HK-2 (cell line): ENCODE results near the gene ZNF593OS.

Experiments used
- DNase-seq: peaks from one replicate; pipeline ENCODE4 v3.0.0-alpha.2; 2018; ENCODE audit not compliant: unreplicated experiment

Gene ZNF593OS

DNA sequence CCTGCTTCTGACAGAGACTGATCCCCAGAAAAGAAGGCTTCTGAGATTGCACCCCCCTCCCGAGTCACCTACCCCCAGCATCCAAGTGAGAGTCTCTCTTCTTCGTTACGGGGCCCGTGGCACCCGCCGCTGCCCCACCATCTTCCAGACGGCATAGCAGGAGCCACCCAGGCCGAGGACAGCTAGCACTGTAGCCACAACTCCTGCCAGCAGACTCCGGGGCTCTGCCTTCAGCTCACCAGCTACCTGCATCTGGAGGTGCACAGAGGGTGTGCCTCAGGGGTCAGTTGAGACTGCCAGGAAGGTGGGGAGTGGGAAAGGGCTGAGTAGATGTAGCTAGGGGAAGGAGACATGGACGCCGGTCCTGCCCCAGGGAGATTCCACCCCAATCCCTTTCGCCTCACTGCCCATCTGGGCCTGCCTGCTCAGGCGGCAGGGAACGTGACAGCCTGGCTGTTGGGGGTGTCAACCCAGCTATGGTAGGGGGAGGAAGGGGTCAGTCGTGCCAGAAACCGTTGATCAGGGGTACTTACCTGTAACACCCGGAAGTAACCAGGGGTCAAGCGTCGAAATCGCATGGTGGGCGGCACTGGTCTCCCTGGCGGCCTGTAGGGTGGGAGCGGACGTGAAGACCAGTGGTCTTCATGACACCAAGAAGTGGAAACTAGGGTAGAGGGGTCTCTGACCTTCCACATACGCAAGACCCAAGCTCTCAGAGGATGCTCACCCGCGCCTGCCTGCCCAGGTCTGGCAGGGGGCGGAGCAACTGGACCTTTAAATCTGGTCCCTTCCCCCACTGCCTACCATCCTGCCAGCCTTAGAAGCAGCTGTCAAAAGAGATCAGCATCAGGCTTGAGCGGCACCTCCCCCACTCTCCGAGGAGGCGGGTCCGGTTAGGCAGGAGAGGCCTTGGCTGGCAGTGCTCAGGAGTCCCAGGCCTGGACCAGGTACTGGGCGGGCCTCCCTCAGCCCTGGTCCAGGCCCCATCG, at the start of gene ZNF593OS:
TSS of gene ZNF593OS (minus strand) at position 749 of the 989 bp plus-strand sequence. CDS start at position 578, 171 bp downstream.
- no peak for DNase-seq

DNA sequence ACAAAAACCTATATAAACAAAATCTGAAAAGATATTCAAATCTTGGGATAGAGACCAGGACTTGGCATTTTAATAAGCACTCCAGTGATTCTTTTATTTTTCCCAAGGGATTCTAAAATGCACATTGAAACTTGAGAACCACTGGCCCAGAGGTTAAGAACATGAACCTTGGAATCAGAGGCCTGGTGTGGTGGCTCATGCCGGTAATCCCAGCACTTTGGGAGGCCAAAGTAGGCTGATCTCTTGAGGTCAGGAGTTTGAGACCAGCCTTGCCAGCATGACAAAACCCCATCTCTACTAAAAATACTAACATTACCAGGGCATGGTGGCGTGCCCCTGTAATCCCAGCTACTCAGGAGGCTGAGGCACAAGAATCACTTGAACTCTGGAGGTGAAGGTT, 49.5 kb upstream of the ZNF593OS start:
- DNase-seq: no peak

DNA sequence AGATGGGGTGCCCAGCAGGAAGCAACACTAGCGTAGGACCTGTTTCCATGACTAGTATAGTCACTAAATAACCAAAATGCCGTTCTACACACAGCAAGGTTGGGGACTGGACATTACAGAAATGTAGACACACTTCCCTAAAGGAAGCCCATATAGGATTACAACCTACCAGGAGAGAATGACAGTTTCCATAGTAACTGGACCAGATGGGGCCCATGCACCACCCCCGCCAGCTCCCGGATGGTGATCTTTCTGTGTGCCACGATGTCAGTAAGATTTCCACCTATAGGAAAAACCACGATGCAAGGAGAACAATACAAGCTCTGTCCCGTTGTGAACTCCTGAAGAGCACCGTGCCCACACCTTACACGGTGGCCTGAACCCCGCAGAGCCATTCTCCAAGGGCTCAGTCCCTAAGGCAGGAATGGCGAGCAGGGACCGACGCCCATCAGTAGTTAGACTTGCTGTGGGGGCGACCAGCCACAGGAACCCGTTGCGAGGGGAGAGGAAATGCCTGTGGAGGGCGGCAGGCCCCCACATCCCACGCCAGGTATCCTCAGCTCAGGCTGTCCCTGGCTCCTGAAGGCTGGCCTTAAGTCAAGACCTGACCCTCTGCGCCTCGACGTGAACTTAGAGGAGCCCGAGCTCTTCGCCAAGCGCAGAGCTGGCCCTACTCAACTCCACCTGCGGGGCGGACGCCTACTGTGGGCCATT, 48.7 kb upstream of the ZNF593OS start:
- DNase-seq: no peak

DNA sequence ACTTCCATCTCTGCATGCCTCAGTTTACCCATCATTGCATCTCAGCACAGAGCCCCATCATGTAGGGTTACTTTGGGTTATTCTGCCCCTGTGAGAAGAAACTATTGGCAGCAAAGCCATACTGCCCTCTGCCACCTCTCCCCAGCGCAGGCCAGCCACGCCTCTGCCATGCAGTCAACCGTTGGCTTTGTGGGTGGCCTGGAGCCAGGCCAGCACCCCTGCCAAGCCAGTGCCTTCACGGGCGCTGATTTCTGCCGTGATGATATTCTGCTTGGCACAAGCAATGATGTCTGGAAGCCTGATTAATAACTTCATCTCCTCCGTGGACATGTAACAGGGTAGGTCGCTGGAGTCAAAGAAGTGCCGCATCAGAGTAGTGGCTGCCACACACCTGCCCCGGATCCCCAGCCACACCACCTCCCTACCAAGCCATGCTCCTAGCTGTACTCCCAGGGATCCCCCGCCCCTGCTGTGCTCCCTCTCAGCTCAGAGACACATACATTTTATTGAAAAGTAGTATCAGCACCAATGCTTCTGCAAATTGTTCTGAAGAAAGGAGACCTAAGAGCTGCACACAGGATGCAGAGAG, 47.4 kb upstream of the ZNF593OS start:
- peak; percentile 37 for DNase-seq

DNA sequence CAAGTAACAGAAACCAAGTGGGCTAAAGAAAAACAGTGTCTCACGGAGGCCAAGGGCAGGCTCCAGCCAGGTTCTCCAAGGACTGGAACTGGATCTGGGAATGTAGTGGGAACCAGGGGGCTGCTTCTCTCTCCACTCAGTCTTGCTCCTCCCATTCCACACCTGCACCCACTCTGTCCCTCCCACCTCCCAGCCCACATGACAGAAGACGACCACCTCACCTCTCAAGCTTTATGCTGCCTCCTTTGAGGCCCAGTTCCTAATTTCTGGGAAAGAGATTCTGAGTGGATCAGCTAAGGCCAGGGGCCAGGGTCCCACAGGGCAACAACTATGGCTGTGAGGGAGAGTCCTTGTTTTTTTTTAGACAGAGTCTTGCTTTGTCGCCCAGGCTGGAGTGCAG, 43.6 kb upstream of the ZNF593OS start:
- no peak for DNase-seq

DNA sequence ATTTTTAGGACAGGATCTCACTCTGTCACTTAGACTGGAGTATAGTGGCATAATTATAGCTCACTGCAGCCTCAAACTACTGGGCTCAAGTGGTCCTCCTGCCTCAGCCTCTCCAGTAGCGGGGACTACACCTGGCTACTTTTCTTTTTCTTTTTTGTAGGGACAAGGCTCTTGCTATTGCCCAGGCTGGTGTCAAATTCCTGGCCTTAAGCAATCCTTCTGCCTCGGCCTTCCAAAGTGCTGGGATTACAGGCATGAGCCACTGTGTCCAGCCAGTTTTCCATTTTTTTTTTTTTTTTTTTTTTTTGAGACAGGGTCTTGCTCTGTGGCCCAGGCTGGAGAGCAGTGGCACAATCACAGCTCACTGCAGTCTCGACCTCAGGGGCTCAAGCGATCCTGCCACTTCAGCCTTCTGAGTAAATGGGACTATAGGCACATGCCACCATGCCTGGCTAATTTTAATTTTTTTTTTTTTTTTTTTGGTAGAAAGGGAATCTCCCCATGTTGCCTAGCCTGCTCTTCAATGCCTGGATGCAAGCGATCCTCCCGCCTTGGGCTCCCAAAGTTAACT, 41.8 kb upstream of the ZNF593OS start:
- DNase-seq: no peak

DNA sequence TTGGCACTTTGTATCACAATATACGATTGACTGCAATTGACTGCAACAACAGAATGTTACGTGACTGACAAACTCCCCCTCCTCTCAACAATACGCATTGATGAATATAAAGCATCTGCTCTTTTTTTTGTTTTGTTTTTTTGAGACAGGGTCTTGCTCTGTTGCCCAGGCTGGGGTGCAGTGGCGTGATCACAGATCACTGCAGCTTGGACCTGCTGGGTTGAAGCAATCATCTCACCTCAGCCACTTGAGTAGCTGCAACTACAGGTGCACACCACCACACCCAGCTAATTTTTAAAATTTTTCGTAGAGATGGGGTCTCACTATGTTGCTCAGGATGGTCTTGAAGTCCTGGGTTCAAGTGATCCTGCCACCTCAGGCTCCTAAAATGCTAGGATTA, 41.1 kb upstream of the ZNF593OS start:
- DNase-seq: no peak

DNA sequence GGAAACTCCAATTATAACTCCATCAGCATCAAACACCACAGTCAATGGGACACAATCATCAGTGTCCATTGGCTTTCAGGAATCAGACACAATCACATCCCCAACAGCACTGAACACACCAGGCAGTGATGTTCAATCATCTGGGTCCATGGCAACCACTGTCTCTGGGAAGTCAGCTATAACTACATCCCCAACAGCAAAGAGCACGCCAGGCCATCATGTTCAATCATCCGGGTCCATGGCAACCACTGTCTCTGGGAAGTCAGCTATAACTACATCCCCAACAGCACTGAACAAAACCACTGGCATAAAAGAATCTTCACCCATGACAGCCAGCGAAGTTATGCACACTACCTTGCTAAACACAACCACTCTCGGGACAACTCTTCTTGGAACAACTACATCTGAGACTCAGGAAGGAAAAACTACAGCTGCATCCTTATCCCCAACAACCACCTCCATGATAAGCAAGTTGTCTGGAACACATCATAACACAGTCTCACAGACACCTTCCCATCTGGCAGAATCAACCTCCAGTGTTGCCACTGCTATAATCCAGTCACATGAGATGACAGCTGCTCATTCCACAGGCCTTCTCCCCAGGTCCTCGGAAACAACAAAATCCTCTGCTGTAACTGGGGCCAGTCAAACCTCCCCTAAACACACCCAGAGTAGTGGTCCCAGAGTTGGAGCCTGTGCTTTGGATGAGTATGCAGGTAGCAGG, 38.7 kb upstream of the ZNF593OS start:
- DNase-seq: no peak

DNA sequence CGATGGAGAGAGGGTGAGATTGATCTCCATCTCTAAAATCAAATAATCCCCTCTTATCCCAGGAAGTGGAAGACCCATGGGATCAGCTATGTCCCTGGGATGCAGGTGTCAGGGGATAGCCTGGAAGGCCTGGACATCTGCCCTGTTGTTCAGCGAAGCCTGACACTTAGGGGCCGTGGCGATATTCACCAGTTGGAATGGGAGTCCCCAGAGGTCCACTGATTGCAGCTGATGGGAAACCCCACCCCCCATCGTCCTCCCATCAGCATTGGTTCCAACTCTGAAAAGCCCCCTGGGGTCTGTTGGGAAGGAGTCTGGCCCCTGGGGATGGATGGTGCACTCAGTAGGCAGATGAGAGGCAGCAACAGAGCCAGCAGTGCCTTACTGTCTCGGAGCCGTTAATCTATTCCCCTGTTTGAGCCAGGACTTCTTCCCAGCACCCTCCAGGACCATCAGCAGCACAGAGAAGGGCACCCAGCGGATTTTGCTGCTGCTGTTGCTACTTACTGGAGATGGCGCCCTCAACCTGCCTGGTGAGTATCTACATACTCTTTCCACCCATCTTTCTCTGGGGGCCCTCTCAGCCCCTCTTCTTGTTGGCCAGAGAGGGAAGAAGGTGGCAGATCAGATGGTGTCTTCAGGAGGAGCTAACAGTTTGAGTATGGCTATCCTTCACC, 32.1 kb upstream of the ZNF593OS start:
- DNase-seq: no peak

DNA sequence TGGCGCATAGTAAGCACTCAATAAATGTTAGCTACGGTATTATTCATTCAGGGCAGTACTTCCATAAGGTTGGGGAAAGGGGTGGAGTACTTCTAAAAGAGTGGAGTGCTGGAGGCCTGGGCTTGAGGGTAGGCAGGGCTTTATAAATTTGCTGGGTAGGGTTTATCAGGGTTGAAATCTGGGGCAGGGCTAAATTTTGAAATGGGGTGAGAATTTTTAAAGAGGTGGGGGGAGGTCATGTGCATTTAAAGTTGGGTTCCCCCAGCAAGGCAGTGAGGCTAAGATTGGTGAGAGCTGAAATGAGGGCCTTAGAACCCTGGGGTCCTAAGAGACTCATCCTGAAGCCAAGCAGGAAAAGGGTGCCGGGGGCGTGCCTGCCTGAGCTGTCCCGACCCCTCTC, 28.8 kb upstream of the ZNF593OS start:
- DNase-seq: no peak

DNA sequence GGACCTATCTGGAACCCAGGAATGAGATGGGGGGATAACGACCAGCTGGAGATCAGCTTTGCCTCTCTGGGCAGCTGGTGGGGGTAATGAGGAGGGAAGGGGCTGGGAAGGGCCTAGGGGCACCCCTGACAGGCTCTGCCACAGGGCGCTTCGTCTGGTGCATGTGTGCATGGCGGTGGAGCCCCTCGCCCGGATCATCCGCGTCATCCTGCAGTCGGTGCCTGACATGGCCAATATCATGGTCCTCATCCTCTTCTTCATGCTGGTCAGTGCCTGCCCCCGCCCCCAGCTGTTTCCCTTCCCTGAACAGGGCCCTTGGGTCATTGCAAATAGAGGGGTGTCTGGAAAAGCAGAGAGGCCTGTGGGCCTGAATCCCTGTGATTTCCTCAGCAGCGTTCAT, 26.2 kb upstream of the ZNF593OS start:
- DNase-seq: no peak

DNA sequence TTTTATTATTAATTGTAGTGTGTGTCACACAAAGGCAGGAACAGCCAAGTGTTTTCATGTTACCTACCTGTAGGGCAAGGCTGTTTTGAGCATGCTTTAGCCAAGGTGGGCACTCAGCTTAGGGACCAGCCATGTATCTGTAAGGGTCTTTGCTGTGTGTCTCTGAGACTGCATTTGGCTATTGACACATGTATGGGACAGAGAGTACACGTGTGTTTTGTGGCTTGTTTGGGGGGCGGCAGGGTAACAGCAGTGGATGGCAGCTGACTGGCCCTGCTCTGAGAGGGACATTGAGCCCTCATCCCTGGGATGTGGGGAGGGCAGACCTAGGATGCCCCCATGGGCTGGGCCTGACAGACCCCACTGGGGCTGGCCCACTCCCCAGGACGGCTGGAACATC, 25.7 kb upstream of the ZNF593OS start:
- DNase-seq: no peak

DNA sequence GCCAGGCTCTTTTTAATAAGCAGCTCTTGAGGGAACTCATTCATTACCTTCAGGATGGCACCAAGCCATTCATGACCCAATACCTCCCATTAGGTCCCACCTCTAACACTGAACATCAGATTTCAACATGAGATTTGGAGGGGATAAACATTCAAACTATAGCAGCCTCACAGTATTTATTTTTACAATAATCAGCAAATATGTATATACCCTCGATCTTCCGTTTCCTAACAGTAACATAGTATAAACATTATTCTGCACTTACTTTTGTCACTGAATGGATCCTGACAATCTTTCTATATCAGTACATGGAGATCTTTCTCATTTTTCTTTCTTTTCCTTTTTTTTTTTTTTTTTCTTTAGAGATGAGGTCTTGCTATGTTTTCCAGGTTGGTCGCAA, 24.2 kb upstream of the ZNF593OS start:
- DNase-seq: no peak

DNA sequence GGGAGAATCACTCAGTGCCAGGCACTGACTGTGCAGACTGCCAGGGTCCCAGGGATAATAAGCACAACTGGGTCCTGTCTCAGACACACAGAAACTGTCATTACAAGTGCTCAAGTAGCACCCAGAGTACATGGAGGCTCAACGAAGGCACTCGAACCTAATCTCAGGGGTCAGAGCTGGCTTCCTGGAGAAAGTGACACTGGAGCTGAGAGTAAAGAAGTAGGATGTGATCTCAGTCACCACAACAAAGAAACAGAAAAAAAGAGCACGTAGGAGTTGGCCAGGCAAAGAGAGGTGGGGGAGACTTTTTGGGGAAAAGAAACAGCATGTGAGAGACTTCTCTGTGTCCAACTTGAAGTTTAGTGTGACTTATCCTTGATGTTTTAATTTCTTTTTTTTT, 20.1 kb upstream of the ZNF593OS start:
- DNase-seq: no peak

DNA sequence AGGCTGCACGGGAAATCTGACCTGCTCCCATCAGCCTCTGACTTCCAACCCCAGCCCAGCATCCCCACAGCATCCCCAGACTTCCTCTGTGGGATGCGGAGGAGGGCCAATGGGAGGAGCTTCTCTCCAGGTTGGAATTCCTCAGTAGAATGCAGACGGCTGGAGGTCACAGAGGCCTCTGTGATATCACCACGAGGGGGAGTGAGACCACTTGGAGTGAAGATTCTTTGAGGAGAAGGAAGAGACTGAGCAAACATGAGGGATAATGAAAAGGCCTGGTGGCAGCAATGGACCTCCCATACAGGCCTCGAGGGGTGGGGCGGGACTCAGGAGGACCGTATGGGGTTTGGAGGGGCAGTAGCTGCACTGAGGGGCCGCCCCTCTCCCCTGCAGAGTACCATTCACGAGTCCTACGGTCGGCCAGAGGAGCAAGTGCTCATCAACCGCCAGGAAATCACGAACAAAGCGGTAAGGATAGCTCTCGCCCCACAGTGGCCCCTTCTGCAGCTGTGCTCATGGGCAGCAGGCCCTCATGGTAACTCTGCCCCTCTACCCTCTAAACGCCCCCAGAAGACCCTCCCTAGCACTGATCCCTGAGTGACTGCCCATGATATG, 18.8 kb upstream of the ZNF593OS start, which contains the start of gene CATSPER4:
TSS of gene CATSPER4 (plus strand) at position 230 of the 615 bp plus-strand sequence. CDS start at position 256, 26 bp downstream.
- DNase-seq: no peak

DNA sequence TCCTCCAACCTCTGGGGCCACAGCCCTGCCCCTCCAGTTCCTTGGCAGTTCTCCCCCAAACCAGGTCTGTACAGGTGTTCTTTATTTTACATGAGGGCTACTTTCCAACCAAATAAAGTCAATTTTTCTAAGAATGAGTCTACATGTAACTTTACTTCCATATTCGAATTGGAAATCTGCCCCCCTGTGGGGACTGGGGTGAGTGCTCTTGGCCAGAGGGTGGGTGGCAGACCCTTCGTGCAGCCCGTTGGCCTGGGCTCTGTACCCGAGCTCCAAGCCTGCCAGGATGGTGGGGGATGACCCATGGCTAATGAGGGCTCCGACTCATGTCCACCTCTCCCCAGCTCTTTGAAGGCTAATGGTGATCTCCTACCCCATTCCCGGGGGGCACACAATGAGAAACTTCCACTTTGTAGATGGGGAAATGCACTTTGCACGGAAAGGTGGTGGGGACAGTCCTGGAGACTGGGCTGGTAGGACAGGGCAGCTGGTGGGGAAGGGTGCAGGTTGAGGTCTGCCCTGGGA, 18.2 kb upstream of the ZNF593OS start:
- DNase-seq: no peak

DNA sequence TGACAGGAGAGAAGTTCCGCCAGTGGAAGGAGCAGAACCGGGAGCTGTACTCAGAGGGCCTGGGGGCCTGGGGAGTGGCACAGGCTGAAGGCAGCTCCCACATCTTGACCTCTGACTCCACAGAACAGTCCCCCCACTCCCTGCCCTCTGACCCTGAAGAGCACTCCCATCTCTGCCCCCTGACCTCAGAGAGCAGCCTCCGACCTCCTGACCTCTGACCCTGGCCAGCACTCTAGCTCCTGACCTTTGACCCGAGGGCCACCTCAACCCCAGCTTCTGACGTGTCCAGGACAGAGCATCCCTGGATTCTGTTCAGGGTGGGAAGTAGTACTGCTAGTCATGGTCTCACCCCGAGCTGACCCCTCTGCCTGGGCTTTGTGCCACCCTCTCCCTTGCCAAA, 17.7 kb upstream of the ZNF593OS start:
- DNase-seq: no peak

DNA sequence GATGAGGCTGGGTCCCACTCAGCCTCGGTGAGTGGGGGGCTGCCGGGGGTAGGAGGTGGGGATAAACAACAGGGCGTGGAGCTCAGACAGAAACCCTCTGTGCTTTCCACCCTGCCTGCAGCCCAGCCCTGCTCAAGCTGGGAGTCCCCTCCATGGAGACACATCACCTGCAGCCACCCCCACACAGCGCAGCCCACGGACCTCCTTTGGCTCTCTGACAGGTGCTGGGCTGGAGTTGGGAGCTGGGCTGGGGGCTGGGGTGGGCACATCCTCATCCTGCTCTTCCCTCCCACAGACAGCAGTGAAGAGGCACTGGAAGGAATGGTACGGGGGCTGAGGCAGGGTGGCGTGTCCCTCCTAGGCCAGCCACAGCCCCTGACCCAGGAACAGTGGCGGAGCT, 16.8 kb upstream of the ZNF593OS start:
- no peak for DNase-seq

DNA sequence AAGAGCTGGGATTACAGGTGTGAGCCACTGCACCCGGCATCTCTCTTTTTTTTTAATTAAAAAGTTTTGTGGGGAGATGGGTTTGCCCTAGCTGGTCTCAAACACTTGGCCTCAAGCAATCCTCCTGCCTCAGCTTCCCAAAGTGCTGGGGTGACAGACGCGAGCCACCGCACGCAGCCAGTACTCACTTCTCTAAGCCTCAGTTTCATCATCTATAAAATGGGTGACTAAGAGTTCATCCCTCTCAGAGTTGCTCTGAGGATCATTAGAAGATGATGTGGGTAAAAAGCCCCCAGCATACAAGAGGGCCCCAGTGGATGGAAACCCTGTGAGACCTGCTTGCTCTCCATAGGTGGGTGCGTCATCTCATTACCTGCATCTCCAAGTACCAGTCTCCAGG, 16.2 kb upstream of the ZNF593OS start:
- DNase-seq: no peak

DNA sequence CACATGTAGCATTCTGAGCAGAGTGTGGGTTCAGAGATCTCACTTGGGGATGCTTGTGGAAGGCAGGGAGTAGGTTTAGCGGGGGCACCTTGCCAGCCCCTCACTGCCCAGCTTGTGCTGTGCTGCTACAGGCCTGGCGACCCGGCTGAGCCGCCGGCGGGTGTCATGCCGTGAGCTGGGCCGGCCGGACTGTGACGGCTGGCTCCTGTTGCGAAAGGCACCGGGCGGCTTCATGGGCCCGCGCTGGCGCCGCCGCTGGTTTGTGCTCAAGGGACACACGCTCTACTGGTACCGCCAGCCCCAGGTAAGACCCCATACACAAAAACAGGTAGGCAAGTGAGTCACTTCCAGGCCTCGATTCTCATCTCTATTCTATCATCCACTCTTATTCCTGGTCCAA, 13.3 kb upstream of the ZNF593OS start:
- no peak for DNase-seq
